GM23338 (cell line): Measurements from ENCODE around the gene HTT-AS. TPM values are rescaled to one million over a fixed set of nuclear protein-coding genes. Genes with fewer than 3 reads are reported as not detected.

Source experiments
- ATAC-seq: fragments of 200-7000 bp; cut with Tn5 transposase; 3 replicates; pipeline ENCODE4 v1.9.1; 2020
- DNase-seq: peaks from one replicate; pipeline ENCODE4 v3.0.0-alpha.2; 2015; ENCODE audit warnings: low spot score
- H2AFZ ChIP-seq: fragments of 200-600 bp; sonication (generic); 2 replicates; pipeline ENCODE4 v1.8.0; 2016; ENCODE audit warnings: antibody characterized with exemption, mild to moderate bottlenecking, moderate library complexity
- H3F3A ChIP-seq: fragments of 200-600 bp; sonication (generic); replicated peaks from 2 replicates; pipeline ENCODE4 v1.8.0; 2017; ENCODE audit warnings: antibody characterized with exemption, mixed run types, low read depth
- H3K27ac ChIP-seq: fragments of 200-600 bp; sonication (generic); 2 replicates; pipeline ENCODE4 v1.6.1; 2016; ENCODE audit warnings: low read depth
- H3K27me3 ChIP-seq: fragments of 200-600 bp; sonication (generic); 2 replicates; pipeline ENCODE4 v1.8.0; 2016; ENCODE audit warnings: mild to moderate bottlenecking, mixed run types, moderate library complexity; ENCODE audit not compliant: insufficient read depth
- H3K36me3 ChIP-seq: fragments of 200-600 bp; sonication (generic); 2 replicates; pipeline ENCODE4 v1.8.0; 2016; ENCODE audit warnings: mild to moderate bottlenecking; ENCODE audit not compliant: insufficient read depth
- H3K4me1 ChIP-seq: fragments of 200-600 bp; sonication (generic); 2 replicates; pipeline ENCODE4 v1.8.0; 2016; ENCODE audit warnings: mild to moderate bottlenecking, moderate library complexity; ENCODE audit not compliant: insufficient read depth
- H3K4me2 ChIP-seq: fragments of 200-600 bp; sonication (generic); 2 replicates; pipeline ENCODE4 v1.7.1; 2017; ENCODE audit warnings: mixed run types
- H3K4me3 ChIP-seq: fragments of 200-600 bp; sonication (generic); 2 replicates; pipeline ENCODE4 v1.6.1; 2016; ENCODE audit warnings: mixed run types
- H3K79me2 ChIP-seq: fragments of 200-600 bp; sonication (generic); replicated peaks from 2 replicates; pipeline ENCODE4 v1.8.0; 2017; ENCODE audit warnings: mild to moderate bottlenecking; ENCODE audit not compliant: insufficient read depth
- H3K9me2 ChIP-seq: fragments of 200-600 bp; sonication (generic); 2 replicates; pipeline ENCODE4 v1.8.0; 2017; ENCODE audit not compliant: insufficient read depth
- H4K20me1 ChIP-seq: fragments of 200-600 bp; sonication (generic); replicated peaks from 2 replicates; pipeline ENCODE4 v1.8.0; 2017; ENCODE audit warnings: mild to moderate bottlenecking; ENCODE audit not compliant: insufficient read depth
- H3K27ac Mint-ChIP-seq: 2 replicates; pipeline ENCODE4 v1.8.0; 2020; ENCODE audit warnings: inconsistent platforms, mild to moderate bottlenecking, moderate library complexity, mixed read lengths
- H3K27me3 Mint-ChIP-seq: 3 replicates; pipeline ENCODE4 v1.8.0; 2022; ENCODE audit warnings: low read depth, mild to moderate bottlenecking, moderate library complexity, mixed read lengths, inconsistent platforms; ENCODE audit not compliant: insufficient read depth, poor library complexity
- H3K36me3 Mint-ChIP-seq: 3 replicates; pipeline ENCODE4 v1.8.0; 2021; ENCODE audit warnings: low read depth, mild to moderate bottlenecking, inconsistent platforms, moderate library complexity, mixed read lengths
- H3K4me1 Mint-ChIP-seq: 3 replicates; pipeline ENCODE4 v1.8.0; 2020; ENCODE audit warnings: mild to moderate bottlenecking, inconsistent platforms, mixed read lengths
- H3K4me3 Mint-ChIP-seq: 3 replicates; pipeline ENCODE4 v1.8.0; 2021; ENCODE audit warnings: moderate library complexity, mild to moderate bottlenecking, inconsistent platforms, mixed read lengths
- H3K9me3 Mint-ChIP-seq: 3 replicates; pipeline ENCODE4 v1.8.0; 2020; ENCODE audit warnings: moderate library complexity, mild to moderate bottlenecking, inconsistent platforms, mixed read lengths
- CREB1 ChIP-seq: fragments of 250-450 bp; sonication (Bioruptor Pico); IDR thresholded peaks from 2 replicates; pipeline ENCODE4 v1.5.0; 2020; ENCODE audit warnings: low read depth, mild to moderate bottlenecking, moderate library complexity
- CTCF ChIP-seq, 2 experiments: fragments of 200-600 bp in 1 of 2; sonication (generic) in 1 of 2; conservative IDR thresholded peaks; 2 replicates each; pipeline versions ENCODE4 v1.5.1 to v1.6.1; 2016 to 2017; ENCODE audit warnings: antibody characterized with exemption in 2 of 2, low read depth in 2 of 2, mild to moderate bottlenecking in 2 of 2, moderate library complexity in 1 of 2
- ETS1 ChIP-seq: IDR thresholded peaks from 2 replicates; pipeline ENCODE4 v1.6.1; 2016; ENCODE audit warnings: antibody characterized with exemption
- EZH2 ChIP-seq: fragments of 200-600 bp; sonication (generic); IDR thresholded peaks from one replicate; pipeline ENCODE4 v1.8.0; 2017; ENCODE audit warnings: antibody characterized with exemption, mild to moderate bottlenecking, low read depth; ENCODE audit not compliant: unreplicated experiment
- EZH2phosphoT487 ChIP-seq: fragments of 200-600 bp; sonication (generic); IDR thresholded peaks from one replicate; pipeline ENCODE4 v1.8.1; 2018; ENCODE audit warnings: antibody characterized with exemption; ENCODE audit not compliant: unreplicated experiment
- JUNB ChIP-seq: IDR thresholded peaks from one replicate; pipeline ENCODE4 v1.6.1; 2016; ENCODE audit warnings: antibody characterized with exemption; ENCODE audit not compliant: unreplicated experiment
- NANOG ChIP-seq: IDR thresholded peaks from 2 replicates; pipeline ENCODE4 v1.6.1; 2016; ENCODE audit warnings: antibody characterized with exemption, borderline replicate concordance
- STAT1 ChIP-seq: IDR thresholded peaks from one replicate; pipeline ENCODE4 v1.6.1; 2016; ENCODE audit warnings: antibody characterized with exemption; ENCODE audit not compliant: unreplicated experiment
- ZNF114 ChIP-seq: fragments of 250-450 bp; sonication (Bioruptor Pico); IDR thresholded peaks from 2 replicates; pipeline ENCODE4 v1.5.0; 2020; ENCODE audit warnings: mild to moderate bottlenecking, moderate library complexity
- ZNF331 ChIP-seq: fragments of 250-450 bp; sonication (Bioruptor Pico); IDR thresholded peaks from 2 replicates; pipeline ENCODE4 v1.5.0; 2020; ENCODE audit warnings: low read depth, mild to moderate bottlenecking, moderate library complexity
- polyA plus RNA-seq: library from polyadenylated mRNA; unstranded; fragments of >200 nt; fragmentation: Nextera tagmentation; extraction: Ambion mirVana; gene quantifications from 2 replicates; pipeline ENCODE4 v1.2.1, GENCODE V29; 2016
- total RNA-seq: library from RNA; depleted of rRNA; stranded (reverse); fragments of >200 nt; shearing (Covaris generic); gene quantifications from 2 replicates; pipeline ENCODE4 v1.2.3, GENCODE V29; 2014

HTT-AS gene
- total and polyA plus RNA-seq, 2 experiments from 2014 or later: not detected

- H3F3A ChIP-seq: no peaks in the 10 kb centered on the region
- no peaks in the 10 kb centered on the region for H3K36me3 ChIP-seq
- DNase-seq (no peak), ATAC-seq (no peak)
- no peak overlapping the region for H3K4me3 Mint-ChIP-seq
- no peaks in the 10 kb centered on the region for H3K9me2 ChIP-seq
- no peaks in the 10 kb centered on the region for H3K79me2 ChIP-seq
- no peaks in the 10 kb centered on the region for H3K4me1 ChIP-seq
- no peak for TF ChIP-seq ETS1
- TF ChIP-seq EZH2: no peak
- no peak for TF ChIP-seq NANOG
- no peak for TF ChIP-seq EZH2phosphoT487
- TF ChIP-seq ZNF114 (CRISPR knock-in tag): no peak
- no peak for TF ChIP-seq CTCF (conservative IDR thresholded peaks at IDR 0.05; ENCODE audit: low read depth in 2 of 2)
- no peak for TF ChIP-seq ZNF331
- TF ChIP-seq CREB1 (CRISPR knock-in tag): no peak
- no peak for TF ChIP-seq JUNB
- TF ChIP-seq STAT1: no peak
- no peaks in the 10 kb centered on the region; the same call in 1 of the 2 replicates for H4K20me1 ChIP-seq
- H3K27me3 ChIP-seq: no peaks in the 10 kb centered on the region
- H3K36me3 Mint-ChIP-seq: no peaks in the 10 kb centered on the region
- H3K27ac Mint-ChIP-seq: no peak overlapping the region
- H3K9me3 Mint-ChIP-seq: no peaks in the 10 kb centered on the region
- no peak overlapping the region for H3K4me3 ChIP-seq
- H3K27me3 Mint-ChIP-seq: peaks cover 14% of the 10 kb centered on the region
- no peak overlapping the region for H3K27ac ChIP-seq
- no peak overlapping the region for H2AFZ ChIP-seq
- no peak overlapping the region for H3K4me2 ChIP-seq
- no peaks in the 10 kb centered on the region; the same call in 2 of the 3 replicates for H3K4me1 Mint-ChIP-seq
Observed at GRCh38 chr4:3031357-3032082, 42.8 kb downstream of the HTT-AS start.

GRCh38 chr4:3030566-3031356 lies 43.6 kb downstream of the HTT-AS start:
- Histone ChIP-seq H3F3A (no peaks in the 10 kb centered on the region), H3K4me3 (no peak overlapping the region), H3K4me2 (no peak overlapping the region), H4K20me1 (no peaks in the 10 kb centered on the region; the same call in 1 of the 2 replicates), H3K4me1 (no peaks in the 10 kb centered on the region), H3K9me2 (no peaks in the 10 kb centered on the region), H3K79me2 (no peaks in the 10 kb centered on the region), H3K27ac (no peak overlapping the region), H2AFZ (no peak overlapping the region), H3K36me3 (no peaks in the 10 kb centered on the region), H3K27me3 (no peaks in the 10 kb centered on the region)
- Mint-ChIP-seq H3K9me3 (no peaks in the 10 kb centered on the region), H3K4me3 (no peak overlapping the region), H3K36me3 (no peaks in the 10 kb centered on the region), H3K27ac (no peak overlapping the region), H3K4me1 (no peaks in the 10 kb centered on the region; the same call in 2 of the 3 replicates), H3K27me3 (peaks cover 7% of the 10 kb centered on the region)
- no peak; the same call in 2 of the 3 replicates for ATAC-seq
- no peak for DNase-seq
- TF ChIP-seq ETS1: no peak
- no peak for TF ChIP-seq EZH2phosphoT487
- TF ChIP-seq ZNF114 (CRISPR knock-in tag): no peak
- TF ChIP-seq CREB1 (CRISPR knock-in tag): no peak
